Fibroblast of the conjunctiva (primary cell): ENCODE data around the gene CYP2A6.
"Not testable (repeated sequence)": the region's sequence is repeated elsewhere in the genome, so short reads cannot be mapped to it uniquely, and the experiment has no call there.

Experiments
- DNase-seq: peaks from one replicate; pipeline ENCODE4 v3.0.0-alpha.2; 2010; ENCODE audit warnings: low read depth

The CYP2A6 gene

DNA sequence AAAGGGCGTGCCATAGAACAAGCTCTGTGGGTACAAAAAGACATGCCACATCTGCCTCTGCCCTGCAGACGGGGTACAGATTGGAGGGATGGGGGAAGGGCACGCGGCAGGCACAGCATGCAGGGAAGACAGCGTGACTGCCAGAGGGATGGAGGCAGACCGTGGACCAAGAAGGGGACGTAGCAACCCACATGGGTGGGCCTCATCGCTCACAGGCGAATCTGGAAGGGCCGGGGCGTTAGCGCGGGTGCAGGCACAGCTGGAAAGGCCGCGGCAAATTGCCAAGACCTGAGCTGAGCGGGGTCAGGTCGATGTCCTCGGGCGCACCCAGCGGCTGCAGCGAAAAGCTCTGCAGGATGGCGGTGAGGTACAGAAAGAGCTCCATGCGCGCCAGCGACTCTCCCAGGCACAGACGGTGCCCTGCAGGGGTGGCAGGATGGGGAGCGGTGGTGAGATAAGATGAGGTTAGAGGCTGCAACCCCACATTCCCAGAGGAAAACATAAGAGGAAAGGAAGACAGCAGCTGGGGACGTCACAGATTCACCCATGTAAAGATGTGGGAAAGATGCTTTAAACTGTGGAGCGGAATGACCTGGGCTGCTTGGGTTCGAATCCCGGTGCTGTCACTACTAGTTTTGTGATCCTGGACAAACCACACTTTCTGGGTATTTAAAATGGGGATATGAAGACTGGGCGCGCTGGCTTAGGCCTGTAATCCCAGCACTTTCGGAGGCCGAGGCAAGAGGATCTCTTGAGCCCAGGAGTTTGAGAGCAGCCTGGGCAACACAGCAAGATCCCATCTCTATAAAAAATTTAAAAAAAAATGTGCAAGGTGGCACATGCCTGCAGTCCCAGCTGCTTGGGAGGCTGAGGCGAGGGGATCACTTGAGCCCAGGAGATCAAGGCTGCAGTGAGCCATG lies 31.5 kb downstream of the CYP2A6 start:
- not testable (repeated sequence) for DNase-seq

GRCh38 chr19:40815223-40815622 lies 35.0 kb downstream of the CYP2A6 start:
- no peak for DNase-seq

GRCh38 chr19:40813182-40813581 lies 37.1 kb downstream of the CYP2A6 start:
- DNase-seq = no peak

DNA sequence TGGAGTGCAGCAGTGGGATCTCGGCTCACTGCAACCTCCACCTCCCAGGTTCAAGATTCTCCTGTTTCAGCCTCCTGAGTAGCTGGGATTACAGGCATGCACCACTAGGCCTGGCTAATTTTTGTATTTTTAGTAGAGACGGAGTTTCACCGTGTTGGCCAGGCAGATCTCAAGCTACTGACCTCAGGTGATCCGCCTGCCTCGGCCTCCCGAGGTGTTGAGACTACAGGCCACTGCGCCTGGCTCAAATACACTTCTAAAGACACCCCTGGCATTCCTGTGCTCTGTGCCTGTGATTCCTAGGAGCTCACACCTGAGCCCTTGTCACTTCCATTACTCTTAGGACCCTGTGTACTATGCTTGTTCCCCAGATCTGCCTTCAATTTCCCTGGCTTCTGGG lies 37.7 kb downstream of the CYP2A6 start:
- not testable (repeated sequence) for DNase-seq

GRCh38 chr19:40811478-40812341 lies 38.5 kb downstream of the CYP2A6 start:
- DNase-seq = no peak

GRCh38 chr19:40810649-40811408 lies 39.4 kb downstream of the CYP2A6 start:
- peak; percentile 71 for DNase-seq

DNA sequence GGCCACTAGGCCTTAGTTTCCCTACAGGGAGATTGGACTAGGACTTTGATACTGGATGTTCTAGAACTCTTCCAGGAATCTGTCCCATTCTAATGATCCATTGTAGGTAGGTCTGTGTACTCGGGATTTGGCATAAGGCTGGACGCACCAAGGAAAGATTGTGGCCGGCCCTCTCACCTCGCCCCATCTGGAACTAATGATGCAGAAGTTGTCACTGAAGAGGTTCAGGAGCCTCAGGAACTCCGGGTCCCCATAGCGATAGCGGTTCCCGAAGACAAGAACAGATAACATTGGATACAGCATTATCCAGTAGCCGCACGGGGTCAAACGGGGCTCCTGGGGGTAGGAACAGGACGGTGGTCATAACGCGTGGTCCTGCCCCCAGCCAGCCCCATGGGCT lies 40.1 kb downstream of the CYP2A6 start:
- DNase-seq = no peak

- DNase-seq = no peak
These were observed 40.7 kb downstream of the CYP2A6 start for GRCh38 chr19:40809358-40810086.

- no peak for DNase-seq
These were observed 41.8 kb downstream of the CYP2A6 start for GRCh38 chr19:40808497-40808896.

DNA sequence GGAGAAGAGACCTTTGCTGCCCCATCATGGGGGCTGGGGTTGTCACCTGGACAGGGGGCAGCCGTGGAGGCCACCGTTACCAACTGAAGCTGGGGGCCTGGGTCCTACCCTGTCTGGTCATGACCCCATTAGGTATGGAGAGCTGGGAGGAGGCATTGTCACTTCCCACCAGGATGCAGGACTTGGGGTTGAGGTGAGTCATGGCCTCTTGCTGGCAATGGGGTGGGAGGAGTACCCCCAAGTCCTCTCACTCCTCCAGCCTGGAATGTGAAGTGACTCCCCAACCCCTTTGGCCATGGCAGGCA lies 42.3 kb downstream of the CYP2A6 start:
- no peak for DNase-seq

DNA sequence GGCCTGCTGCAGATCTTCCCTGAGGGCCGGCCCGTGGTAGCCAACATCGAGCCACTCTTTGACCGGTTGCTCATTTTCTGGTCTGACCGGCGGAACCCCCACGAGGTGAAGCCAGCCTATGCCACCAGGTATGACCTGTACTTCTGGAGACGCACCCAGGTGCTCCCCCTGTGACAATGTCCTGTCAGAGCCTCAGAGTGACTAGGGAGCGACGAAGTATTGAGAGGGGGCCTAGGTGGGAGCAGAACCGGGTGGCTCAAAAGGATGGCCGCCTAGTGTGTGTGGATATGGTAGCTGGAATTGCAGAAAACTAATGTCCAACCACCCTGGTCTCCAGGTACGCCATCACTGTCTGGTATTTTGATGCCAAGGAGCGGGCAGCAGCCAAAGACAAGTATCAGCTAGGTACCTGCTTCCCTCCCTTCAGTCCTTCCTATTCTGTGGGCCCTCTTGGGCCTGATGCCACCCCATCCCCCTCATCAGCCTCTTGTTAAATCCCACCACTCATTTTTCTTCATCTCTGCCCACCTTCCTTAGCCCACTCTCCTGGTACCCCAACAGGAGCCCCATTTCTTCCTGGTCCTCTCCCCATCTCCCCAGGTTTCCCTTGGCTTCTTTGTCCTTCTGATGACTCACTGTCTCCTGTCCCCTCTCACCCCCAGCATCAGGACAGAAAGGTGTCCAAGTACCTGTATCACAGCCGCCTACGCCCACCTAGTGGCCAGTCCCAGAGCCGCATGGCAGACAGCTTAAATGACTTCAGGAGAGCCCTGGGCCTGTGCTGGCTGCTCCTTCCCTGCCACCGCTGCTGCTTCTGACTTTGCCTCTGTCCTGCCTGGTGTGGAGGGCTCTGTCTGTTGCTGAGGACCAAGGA lies 42.9 kb downstream of the CYP2A6 start:
- DNase-seq = no peak

DNA sequence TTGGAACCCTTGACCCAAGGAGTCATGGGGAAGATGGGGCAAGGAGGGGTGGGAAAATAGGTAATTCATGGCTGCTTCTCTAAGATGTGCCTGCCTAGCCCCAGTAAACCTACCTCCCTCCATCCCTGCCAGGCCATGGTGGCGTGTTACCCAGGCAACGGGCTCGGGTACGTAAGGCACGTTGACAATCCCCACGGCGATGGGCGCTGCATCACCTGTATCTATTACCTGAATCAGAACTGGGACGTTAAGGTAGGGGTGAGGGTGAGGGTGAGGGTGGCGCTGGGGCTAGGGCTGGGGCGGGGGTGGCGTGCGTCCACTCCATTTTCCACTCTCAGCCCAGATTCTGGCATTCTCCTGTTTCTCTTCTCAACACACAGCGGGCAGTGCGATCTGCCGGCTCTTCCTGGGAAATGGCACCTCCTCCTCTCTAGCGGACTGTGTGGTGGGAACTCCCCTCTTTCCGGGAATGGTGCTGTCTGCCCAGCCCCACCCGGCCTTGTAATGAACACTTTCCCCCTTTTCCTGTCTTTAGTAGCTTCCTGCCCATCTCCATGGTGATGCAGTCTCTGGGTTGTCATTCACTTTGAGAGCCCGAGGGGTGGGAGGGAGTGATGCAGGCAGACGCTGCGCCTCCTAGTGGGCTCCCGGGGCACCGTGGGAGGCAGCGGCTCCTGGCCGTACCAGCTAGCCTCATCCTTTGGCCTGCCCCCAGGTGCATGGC lies 43.7 kb downstream of the CYP2A6 start:
- peak; percentile 95 for DNase-seq

DNA sequence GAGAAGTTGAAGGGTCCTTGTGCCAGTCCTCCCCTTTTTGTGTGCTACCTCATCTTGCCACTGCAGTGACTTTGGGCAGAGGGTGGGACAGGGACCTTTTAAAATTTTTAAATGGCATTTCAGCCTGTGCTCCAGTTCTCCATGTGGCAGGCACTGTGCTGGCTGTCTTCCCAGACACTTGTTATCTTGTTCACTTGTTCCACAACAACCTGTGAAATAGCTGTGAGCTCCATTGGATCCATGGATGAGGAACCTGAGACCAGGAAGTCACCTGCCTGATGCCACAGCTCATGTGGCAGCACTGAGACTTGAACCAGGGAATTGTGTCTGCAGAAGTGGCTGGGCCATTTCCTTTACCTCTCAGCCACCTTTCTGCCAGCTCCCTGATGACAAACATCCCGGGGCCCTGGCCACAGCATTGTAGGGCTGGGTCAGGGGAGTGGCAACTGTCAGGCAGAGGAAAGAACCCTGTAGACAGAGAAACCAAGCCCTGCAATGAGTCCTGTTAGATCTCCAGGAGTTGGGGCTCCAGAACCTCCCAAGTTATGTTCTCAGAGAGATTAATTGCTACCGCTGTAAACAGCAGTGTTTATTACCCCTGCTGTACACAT lies 44.9 kb downstream of the CYP2A6 start:
- DNase-seq = no peak

DNA sequence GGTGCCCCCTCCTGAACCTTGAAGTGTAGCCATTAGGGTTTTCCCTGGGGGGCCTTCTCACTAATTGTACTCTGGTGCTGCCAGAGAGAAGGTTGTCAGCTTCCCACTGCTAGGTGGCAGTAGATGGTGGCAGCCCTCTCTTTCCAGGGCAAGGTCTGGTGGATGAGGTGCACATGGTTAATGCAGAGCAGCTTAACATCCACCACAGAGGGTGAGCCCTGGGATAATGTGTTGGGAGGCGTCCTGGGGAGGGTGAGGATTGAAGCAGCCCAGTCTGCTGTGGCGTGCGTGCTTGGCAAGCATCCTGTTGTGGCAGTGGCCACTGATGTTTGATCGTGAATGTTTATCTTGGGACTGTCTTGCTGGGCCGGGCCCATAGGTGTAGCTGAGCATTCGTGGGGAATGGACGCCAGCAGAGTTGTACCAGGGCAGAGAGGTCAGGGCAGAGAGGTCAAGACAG lies 45.4 kb downstream of the CYP2A6 start:
- no peak for DNase-seq

DNA sequence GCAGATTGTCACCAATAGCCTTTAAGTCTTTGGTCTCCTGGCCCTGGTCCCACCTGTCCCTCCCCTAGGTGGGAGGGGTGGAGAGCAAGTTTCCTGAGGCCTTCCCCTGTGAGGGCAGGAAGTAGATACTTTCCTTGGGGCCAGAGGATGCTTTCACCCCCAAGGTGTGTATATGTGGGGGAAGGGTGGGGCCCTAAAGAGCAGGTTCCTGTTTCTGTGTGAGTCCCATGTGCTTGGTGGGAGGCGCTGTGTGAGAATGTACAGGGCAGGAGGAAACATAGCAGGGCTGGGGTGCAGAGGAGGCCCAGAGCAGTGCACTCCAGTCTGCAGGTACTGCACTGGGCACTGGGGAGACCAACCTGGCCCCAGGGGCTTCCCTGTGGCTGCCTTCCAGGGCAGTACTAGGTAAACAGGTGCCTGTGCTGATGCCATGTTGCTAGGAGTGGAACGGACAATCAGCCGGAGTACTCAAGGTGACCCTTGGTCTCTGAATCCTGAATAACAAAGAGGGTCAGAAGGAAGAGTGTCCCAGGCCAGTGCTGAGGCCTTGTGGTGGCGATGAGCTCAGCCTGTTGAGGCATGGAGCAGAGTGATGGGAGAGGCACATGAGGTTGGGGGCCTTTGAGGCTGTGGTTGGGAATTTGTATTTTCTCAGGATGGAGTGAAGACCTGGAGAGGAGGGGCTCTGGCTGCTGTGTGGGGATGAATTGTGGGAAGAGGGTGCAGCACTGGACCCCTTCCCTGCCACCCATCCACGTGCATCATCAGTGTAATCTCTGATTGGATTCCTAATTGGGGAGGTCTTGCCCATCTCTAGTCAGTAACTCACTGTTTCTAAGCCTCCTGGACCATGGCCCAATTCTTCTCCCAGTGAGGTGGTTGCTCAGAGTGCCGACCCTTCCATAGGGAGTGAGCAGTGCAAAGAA lies 46.1 kb downstream of the CYP2A6 start:
- no peak for DNase-seq

DNA sequence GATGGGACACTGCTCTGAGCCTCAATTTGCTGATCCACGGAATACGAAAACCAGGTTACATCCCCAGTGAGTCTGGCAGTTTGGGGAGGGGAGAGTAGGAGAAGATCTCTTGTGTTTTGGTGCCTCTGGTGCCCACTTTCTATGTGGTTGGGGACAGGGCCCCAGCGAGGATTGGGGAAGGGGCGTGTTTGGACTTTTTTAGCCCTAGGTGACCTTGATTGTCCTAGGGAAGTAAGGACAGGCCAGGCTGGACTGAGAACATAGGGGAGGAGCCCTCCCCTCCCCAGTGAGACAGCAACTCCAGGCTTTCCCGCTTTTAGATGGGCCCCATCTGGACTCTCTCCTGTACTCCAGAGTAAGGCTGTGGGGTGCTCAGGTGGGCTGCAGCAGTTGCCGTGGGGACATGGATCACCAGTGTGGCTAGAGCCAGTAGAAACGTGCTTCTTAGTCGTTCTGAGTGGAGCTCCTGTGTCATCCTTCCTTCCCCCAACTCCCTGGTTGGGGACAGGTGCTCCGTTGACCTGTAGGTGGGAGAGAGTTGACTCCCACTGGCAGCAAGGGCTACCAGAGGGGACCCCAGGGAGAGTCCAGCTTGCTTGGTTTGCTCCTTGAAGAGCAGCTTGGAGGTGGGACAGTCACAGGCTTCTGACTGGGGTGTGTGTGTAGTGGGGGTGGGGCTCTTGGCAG lies 46.9 kb downstream of the CYP2A6 start:
- DNase-seq = no peak

- no peak for DNase-seq
These were observed 47.7 kb downstream of the CYP2A6 start for GRCh38 chr19:40802300-40803169.
